ENCODE results near the gene HTRA1. TPM values are rescaled to one million over a fixed set of nuclear protein-coding genes. Genes with fewer than 3 reads are reported as not detected.

Gene HTRA1
- polyA plus RNA-seq, 3 donors: 21.4 to 244 (median 76.1) TPM

DNA sequence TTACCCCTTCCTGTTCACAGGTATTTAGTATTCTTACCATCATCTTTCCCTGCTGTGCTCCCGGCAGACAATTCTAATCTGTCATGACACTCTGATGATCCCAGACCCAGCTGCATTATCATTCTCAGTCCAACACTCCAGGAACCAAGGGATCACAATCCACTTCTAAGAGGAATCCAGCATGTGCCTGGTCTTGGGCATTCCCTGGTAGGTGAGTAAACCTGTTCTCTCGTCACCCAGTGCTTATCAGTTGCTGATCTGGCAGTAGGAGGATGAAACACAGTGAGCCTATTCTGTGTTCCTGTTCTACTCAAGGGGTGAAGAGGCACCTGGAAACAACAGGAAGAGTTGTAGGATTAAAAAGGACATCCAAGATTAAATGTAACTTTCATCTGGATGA is 97.9 kb downstream of the HTRA1 start:
- WGBS, 3 donors: 66 to 70% (median 66%) methylated on average over 2 of the region's 2 CpGs
- H3K27ac ChIP-seq (ENCODE audit: low read depth, low read length): no peak overlapping the region

DNA sequence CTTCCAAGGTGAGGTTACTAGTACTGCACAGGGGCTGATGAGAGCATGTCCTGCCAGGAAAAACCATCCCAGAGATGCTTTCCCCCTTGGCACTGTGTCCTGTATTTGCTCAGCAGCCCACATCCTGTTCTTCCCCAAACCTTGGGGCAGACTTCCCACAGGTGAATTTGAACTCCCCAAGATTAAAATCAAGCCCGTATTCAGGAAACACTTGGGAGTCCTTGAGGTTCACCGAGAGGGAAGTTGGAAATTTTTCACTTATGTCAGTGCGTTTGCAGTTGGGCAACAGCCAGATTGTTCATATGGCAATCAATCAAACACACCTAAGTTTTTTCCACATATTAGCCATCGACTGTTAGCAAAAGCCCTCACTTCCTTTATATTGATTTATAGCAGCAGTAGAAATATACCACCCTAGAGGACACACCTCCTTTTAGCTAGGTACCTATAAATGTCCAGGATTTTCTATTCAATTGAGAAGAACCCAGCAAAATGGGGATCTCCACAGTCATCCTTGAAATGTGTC is 99.0 kb downstream of the HTRA1 start, which contains the start of gene DMBT1:
Gene DMBT1 (plus strand): TSS at position 476 of the 526 bp plus-strand sequence. CDS start 17 bp downstream, at position 493.
- H3K27ac ChIP-seq (ENCODE audit: low read depth, low read length): no peak within 1 kb of the TSS
- WGBS, 3 donors: 9 to 20% (median 15%) methylated on average over 4 of the region's 4 CpGs

- WGBS, 3 donors: 62 to 74% (median 69%) methylated on average over 6 of the region's 6 CpGs
- H3K27ac ChIP-seq (ENCODE audit: low read depth, low read length): no peak overlapping the region
Measured at GRCh38 chr10:122561212-122561611, 99.9 kb downstream of the HTRA1 start.

- no peak overlapping the region for H3K27ac ChIP-seq (ENCODE audit: low read depth, low read length)
Measured at GRCh38 chr10:122561792-122562191, 100.4 kb downstream of the HTRA1 start.

Other genes with a start within 250 kb of the HTRA1 start
- gene BTBD16, start 190.3 kb upstream of the HTRA1 start, polyA plus RNA-seq: under 1 TPM; 0.04 to 0.34 (median 0.07) TPM
- 10 to 100 TPM; 12.1 to 15.0 (median 13.8) TPM for gene PLEKHA1, start 86.8 kb upstream of the HTRA1 start, polyA plus RNA-seq
- gene ARMS2, start 6.9 kb upstream of the HTRA1 start, polyA plus RNA-seq: not detected
- gene DMBT1, start 99.2 kb downstream of the HTRA1 start, polyA plus RNA-seq: under 1 TPM; 0.03 to 0.63 (median 0.11) TPM
- under 1 TPM in 1 of 3 donors, not detected in 2; 0.53 TPM for gene C10orf120, start 238.3 kb downstream of the HTRA1 start, polyA plus RNA-seq